C4-2B (cell line): ENCODE measurements around the gene LRRTM3.

ENCODE experiments used
- H3K27ac ChIP-seq: fragments of 450-650 bp; 2 replicates; pipeline ENCODE4 v1.5.1; 2017
- CTCF ChIP-seq: fragments of 450-650 bp; conservative IDR thresholded peaks from 2 replicates; pipeline ENCODE4 v1.5.1; 2017; ENCODE audit warnings: mild to moderate bottlenecking
- ZFX ChIP-seq: fragments of 450-650 bp; IDR thresholded peaks from 2 replicates; pipeline ENCODE4 v1.6.1; 2017

The LRRTM3 gene

DNA sequence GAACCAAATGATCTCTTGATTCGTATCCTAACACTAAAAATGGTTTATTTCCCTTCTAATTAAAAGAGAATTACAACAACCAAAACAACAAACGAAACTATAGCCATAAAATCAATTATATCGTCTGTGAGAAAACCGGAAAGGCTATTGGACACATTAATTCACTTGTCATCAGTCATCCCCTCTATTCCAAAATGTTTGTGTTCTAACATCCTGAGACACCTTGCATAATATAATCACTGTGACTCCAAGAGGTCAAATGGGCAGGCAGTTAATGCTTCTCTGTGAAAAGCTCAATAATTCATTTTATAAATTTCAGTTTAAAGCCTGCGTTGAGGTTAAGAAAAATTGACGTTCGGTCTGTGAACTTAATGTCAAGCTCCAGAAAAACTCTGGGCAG, 463 bp upstream of the LRRTM3 start:
- TF ChIP-seq CTCF = no peak
- TF ChIP-seq ZFX = no peak
- H3K27ac ChIP-seq = no peak overlapping the region

- no peak overlapping the region for H3K27ac ChIP-seq
- TF ChIP-seq CTCF (no peak), ZFX (no peak)
Observed at GRCh38 chr10:66926841-66927240, 1.0 kb downstream of the LRRTM3 start.

DNA sequence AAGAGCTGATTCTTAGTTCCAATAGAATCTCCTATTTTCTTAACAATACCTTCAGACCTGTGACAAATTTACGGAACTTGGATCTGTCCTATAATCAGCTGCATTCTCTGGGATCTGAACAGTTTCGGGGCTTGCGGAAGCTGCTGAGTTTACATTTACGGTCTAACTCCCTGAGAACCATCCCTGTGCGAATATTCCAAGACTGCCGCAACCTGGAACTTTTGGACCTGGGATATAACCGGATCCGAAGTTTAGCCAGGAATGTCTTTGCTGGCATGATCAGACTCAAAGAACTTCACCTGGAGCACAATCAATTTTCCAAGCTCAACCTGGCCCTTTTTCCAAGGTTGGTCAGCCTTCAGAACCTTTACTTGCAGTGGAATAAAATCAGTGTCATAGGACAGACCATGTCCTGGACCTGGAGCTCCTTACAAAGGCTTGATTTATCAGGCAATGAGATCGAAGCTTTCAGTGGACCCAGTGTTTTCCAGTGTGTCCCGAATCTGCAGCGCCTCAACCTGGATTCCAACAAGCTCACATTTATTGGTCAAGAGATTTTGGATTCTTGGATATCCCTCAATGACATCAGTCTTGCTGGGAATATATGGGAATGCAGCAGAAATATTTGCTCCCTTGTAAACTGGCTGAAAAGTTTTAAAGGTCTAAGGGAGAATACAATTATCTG, 1.6 kb downstream of the LRRTM3 start:
- TF ChIP-seq ZFX (no peak), CTCF (no peak)
- H3K27ac ChIP-seq = no peak overlapping the region

- no peak for TF ChIP-seq CTCF
- TF ChIP-seq ZFX = no peak
- H3K27ac ChIP-seq = no peak overlapping the region
Observed at GRCh38 chr10:66927971-66928770, 2.3 kb downstream of the LRRTM3 start.

GRCh38 chr10:66928776-66929175, 2.9 kb downstream of the LRRTM3 start:
- TF ChIP-seq CTCF (no peak), ZFX (no peak)
- H3K27ac ChIP-seq = no peak overlapping the region

- no peak overlapping the region for H3K27ac ChIP-seq
- TF ChIP-seq CTCF = no peak
- TF ChIP-seq ZFX = no peak
Observed at GRCh38 chr10:66929375-66929774, 3.5 kb downstream of the LRRTM3 start.

DNA sequence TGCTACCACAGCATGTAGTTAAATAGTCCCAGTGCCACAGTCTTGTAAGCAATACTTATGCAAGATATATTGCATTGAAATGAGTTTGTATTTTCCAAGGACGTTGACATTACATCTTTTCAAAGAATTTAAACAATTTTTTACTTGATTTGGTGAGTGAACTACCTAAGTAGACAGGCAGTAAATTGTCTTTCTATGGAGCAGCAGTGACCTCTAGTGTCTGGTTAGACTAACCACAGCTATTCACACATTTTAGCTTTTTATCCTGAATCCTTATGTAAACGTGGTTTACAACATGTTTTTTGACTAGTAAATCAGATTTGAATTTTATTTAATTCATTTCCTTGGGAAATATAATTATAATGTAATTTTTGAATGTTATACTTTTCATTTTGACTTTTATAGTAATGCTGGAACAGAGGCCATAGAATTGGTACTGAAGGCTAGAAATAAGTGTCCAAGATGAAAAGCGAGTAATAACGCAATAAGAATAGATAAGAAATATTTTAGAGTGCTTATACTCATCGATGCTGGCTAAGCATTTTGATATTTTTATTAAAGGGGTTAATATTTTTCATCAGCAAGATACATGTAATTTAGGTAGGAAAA, 5.6 kb downstream of the LRRTM3 start:
- H3K27ac ChIP-seq = no peak overlapping the region
- TF ChIP-seq CTCF (peak; percentile 91), ZFX (no peak)
